ENCODE data around the gene DYNC2I2.

Gene DYNC2I2

DNA sequence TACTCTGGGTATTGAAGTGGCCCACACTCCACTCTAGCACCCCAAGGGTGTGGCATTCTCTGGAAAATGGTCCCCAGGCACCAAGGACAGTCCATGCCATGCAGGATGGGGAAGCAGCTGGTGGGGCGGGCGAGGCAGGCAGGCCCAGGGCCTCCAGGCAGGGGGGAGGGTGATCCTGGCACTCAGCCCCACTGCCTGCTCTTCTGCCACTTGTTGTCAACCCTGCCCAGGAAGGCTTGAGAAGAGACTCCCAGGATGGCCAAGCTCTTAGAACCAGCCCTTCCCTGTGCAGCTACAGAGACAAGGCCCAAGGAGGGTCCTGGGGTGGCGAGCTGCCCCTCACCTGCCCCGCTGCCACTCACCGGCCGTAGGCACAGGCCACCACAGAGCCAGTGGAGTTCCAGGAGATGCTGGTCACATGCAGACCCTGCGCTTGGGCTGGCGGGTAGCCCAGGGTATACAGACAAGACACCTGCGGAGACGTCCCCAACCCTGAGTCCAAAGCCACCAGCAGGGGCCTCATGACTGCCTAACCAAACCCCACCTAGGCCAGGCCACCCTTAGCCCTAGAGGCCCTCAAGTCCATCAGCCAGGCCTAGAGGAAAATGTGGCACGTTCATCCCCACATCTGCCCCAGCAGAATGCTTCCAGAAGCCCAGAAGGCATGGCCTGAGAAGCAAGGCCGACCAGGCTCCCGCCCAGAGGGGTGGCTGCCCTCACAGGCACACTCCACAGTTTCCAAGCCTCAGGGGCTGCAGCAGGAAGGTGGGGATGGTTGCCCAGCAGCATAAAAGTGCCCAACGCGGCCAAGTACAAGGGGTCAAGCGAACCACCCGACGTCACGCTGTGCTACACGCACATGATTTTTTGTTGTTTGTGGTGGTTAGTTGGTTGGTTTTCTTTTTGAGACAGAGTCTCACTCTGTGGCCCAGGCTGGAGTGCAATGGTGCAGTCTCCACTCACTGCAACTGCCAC lies 19.8 kb downstream of the DYNC2I2 start:
- DNase-seq (ENCODE audit: low read depth in 1 of 2, low spot score in 1 of 2): no peak

DNA sequence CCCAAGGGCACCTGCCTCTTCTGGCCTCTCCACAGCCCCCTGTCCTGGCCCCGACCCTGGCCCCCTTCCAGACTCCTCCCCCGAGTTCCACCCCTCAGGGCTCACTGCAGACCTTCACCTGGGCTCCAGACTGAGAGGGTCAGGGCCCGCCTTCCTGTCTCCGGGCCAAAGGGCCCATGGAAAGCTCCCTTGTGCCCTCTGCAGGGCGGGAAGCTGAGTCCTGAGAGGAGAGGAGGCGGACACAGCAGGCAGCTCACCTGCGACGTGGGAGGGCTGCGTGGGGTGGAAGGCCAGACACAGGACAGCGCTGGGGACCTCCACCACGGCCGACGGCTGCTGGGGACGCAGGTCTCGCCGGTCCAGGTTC lies 20.6 kb downstream of the DYNC2I2 start:
- no peak for DNase-seq (ENCODE audit: low read depth in 1 of 2, low spot score in 1 of 2)

DNA sequence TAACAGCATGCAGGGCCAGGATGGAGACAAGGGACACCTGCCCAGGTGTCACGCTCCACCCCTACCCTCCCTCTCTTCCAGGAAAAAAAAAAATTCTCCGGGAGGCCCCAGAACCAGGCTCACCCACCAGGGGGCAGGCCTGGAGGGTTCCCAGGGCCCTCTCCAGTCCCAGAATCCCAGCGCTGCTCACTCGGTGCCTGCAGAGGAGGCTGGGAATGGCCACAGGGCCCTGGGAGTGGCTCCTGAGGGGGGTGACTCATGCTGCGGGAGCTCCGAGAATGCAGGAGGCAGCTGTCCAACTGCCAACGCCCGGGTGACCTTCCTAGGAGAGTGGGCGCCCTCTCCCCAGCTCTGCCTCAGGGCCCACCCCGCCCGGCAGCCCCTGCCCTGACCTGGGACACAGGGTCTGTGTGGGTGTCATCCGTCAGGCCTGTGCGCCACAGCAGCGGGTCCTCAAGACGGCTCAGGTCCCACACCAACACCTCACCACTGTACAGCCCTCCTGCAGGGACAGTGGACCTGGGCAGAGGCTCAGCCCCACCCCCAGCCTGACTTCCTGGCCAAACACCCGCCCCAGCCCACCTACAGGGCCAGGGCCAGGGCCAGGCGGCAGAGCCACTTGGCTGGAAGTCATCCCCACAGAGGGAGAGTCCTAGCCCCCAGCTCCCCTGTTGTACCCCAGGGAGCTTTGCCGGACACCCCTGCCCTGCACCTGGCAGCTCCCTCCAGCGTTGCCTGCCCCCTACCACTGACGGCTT lies 21.2 kb downstream of the DYNC2I2 start:
- DNase-seq (ENCODE audit: low read depth in 1 of 2, low spot score in 1 of 2): no peak

DNA sequence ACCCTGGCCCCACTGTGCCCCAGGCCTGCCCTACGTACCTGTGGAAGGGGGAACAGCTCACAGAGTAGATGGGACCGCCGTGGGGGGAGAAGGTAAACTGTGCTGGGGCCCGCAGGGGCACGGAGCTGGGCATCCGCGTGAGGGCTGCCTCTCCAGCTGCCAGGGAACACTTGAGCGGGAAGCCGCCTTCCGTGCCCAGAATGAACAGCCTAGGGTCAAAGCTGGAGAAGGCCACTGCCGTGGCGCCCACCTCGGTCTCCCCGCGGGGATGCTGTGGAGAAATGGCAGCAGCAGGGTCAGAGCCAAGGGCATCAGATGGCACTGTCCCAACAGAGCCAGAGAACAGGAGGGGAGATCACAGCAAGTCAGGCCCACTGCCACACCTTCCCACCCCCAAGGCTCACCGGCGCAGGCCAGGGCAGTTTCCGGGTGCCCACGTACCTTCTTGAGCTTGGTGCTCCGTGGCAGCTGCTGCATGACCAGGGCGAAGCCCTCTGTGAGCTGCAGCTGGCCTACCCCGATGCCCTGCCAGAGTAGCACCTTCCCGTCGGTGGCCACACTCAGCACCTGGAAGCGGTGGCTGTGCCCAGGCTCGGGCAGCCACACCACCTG lies 21.9 kb downstream of the DYNC2I2 start:
- no peak for DNase-seq (ENCODE audit: low read depth in 1 of 2, low spot score in 1 of 2)

DNA sequence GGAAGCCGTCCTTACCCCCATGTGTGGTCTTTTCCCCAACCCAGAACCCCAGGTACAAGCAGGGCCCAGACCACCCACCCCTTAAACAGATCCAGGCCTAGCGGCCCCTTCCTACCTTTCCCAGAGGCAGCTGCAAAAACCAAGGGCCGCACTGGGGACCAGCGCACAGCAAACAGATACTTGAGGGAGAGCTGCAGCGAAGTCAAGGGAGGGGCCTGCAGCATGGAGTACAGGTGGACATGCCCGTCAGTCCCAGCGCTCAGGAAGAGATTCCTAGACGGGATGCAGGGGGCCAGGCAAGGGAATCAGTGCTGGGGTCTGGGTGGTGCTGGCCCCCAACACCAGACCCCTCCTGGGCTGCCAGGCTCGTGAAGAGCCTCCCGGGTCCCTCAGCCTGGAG lies 22.5 kb downstream of the DYNC2I2 start:
- no peak for DNase-seq (ENCODE audit: low read depth in 1 of 2, low spot score in 1 of 2)

DNA sequence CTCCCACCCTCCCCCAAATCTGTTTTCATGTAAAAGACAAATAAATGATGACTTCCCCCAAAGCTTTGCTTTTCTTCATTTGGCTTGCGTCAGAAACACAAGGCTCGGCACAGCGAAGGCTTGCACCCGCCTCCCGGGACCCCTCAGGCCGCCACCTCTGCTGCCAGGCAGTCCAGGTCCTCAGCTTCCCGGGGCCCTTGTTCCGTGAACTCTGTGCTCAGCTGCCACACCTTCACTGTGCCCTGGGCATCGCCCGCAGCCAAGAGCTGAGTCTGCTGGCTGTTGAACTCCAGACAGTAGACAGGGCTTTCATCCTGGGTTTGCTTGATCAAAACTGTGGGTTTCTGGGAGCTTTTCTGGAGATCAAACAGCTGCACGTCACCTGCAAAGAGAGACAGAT lies 23.0 kb downstream of the DYNC2I2 start:
- DNase-seq (ENCODE audit: low read depth in 1 of 2, low spot score in 1 of 2): no peak

DNA sequence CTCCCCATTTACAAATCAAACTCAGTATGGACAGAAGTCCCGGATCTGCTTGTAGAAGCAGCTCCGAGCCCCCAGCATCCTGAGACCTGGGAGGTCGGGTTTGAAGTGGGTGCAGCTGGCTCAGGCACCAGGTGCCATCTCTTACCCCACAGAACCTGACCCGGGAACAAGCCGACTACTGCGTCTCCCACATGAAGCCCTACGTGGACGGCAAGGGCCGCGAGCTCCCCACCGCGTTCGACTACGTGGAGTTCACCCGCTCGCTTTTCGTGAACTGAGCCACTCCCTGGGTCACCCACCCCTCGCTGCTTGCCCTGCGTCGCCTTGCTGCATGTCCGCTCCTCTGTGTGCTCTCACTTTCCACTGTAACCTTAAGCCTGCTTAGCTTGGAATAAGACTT lies 23.6 kb downstream of the DYNC2I2 start:
- DNase-seq (ENCODE audit: low read depth in 1 of 2, low spot score in 1 of 2): no peak

DNA sequence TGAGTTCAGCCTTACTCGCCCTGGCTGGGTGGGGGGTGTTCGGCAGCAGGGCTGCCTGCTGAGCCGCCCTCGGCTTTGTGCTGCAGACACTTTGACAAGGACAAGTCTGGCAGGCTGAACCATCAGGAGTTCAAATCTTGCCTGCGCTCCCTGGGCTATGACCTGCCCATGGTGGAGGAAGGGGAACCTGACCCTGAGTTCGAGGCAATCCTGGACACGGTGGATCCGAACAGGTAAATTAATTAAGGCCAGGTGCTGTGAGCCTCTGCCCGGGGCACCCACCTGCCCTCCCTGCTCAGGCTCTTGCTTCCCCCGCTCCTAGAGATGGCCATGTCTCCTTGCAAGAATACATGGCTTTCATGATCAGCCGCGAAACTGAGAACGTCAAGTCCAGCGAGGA lies 24.2 kb downstream of the DYNC2I2 start:
- DNase-seq (ENCODE audit: low read depth in 1 of 2, low spot score in 1 of 2): no peak

DNA sequence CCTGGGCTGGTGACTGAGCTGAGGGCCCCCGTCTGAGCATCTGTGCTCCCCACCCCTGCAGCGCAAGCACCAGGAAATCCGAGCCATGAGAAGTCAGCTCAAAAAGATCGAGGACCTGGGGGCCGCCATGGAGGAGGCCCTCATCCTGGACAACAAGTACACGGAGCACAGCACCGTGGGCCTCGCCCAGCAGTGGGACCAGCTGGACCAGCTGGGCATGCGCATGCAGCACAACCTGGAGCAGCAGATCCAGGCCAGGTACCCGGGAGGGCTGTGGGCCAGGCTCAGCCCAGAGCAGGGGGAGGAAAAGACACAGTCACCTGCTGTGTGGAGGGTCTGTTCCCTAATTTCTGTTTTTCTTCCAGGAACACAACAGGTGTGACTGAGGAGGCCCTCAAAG lies 24.6 kb downstream of the DYNC2I2 start:
- DNase-seq (ENCODE audit: low read depth in 1 of 2, low spot score in 1 of 2): no peak

DNA sequence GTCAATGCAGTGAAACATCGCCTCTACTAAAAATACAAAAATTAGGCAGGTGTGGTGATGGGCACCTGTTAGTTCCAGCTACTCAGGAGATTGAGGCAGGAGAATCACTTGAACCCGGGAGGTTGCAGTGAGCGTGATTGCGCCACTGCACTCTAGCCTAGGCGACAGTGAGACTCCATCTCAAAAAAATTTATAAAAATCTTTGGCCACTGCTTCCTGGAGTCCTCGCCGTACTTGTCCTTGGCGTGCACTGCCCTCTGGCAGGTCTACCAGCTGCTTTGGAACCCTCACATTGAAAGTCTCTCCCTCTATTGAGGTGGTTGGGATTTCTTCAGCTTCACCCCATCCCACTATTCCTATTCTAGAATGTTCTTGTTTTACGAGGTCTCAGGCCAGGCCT lies 25.0 kb downstream of the DYNC2I2 start:
- no peak for DNase-seq (ENCODE audit: low read depth in 1 of 2, low spot score in 1 of 2)

DNA sequence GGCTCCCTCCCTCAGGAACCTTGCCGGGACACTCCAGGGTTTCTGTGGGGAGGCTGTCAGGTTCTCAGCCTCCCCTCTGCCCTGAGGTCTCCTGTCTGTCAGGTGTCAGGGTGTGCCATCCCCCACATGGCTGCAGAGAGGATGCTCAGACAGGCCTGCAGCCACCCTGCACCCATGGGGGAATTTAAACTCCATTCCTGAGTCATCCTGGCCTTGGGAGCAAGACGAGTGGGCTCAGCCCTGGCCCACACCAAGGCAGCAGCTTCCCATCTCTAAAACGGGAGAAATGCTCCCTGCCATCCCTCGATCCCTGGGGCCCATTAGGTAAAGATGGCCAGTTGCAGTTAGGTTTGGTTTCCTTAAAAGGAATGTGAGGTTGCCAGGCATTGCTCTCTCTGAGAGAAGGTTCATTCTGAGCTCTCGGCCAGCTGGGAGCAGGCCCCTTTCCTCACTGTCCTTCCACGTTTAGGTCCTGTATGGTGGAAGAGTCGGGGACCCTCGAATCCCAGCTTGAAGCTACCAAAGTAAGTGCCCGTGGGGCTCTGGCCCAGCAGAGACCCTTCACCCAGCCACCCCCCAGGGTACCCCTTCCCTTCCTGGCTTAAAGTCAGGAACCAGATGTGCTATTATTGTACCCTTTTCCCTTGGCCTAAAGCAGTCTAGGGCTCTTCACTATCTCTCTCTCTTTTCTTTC lies 26.6 kb downstream of the DYNC2I2 start:
- no peak for DNase-seq (ENCODE audit: low read depth in 1 of 2, low spot score in 1 of 2)

DNA sequence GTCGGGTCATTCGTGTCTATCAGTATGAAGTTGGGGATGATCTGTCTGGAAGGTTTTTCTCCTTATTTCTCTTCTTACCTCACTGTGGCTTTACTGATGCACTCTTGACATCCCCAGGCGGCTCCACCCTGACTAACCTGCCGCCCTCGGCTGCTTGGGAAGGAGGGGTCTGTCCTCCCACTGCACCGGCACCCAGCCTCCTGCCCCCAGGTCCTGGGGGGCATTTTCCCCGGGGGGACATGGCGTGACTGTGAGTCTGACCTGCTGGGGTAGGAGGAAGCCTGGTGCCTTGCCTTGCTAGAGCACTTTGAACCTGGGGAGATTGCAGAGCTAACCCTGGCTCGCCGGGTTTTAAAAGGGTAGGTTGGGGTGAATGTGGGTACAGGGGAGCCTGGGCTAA lies 27.5 kb downstream of the DYNC2I2 start:
- DNase-seq (ENCODE audit: low read depth in 1 of 2, low spot score in 1 of 2): no peak

DNA sequence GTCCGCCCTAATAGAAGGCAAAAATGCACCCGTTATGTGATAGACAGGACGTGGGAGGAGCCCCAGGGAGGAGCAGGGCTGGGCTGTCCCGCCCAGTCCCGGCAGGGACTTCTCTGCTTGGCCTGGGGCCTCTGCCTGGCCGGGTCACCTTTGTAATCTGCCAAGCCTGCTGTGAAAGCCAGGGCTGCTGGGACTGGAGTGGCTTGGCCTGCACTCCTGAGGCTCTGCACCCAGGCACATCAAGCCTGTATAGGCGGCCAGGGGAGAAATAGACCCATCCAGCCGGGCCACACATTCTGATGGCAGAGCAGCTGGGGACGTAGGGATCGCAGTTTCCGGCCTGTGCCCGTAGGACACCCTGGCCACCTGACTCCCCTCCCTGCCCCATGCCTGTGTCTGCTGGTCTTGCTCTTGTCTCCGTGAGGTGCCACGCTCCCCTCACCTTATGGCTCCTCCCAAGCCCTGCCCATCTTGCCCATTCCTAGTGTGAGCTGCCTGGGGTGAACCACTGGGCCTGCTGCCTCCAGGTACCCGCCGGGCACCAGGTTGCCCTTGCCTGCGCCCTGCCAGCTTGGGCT lies 28.1 kb downstream of the DYNC2I2 start:
- no peak for DNase-seq (ENCODE audit: low read depth in 1 of 2, low spot score in 1 of 2)

DNA sequence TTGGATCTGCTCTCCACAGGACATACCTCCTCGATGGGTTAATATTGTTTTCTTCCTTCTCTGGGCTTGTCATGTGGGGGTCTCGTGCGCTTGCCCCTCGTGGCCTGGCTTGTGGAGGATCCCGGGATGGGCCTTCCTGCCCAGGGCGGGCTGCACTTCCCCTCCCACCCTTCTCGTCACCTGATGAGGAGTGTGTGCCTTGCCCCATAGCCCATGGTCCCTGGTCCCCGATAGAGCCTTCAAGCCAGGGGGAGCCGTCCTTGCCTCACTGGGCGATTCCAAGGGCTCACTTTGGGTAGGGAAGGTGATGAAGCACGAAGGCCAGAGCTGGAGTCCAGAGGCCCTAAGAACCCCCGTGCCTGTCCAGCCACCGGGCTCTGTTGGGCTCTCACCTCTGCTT lies 28.7 kb downstream of the DYNC2I2 start:
- DNase-seq (ENCODE audit: low read depth in 1 of 2, low spot score in 1 of 2): no peak

DNA sequence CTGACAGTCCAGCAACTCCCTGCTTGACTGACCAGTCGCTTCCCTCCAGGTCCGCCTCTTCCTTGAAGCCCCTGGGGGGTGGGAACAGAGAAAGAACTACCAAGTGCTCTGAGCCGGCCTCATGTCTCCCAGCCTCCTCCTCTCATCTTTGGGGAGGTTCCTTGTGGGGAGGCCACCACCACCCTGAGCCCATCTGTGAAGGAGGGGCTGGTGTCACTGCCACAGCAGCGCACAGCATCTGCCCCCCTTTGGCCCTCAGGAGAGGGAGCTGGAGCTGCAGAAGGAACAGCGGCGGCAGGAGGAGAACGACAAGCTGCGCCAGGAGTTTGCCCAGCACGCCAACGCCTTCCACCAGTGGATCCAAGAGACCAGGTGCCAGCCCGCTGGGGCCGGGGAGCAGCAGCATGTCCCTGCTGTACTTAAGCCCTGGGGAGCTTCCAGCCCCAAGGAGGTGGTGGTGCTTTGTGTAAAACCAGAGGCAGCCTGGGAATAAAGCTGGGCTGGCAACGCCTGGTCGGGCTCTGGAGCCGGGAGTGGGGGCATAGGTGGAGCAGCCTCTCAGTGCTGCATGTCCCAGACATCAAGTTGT lies 29.4 kb downstream of the DYNC2I2 start:
- DNase-seq (ENCODE audit: low read depth in 1 of 2, low spot score in 1 of 2): no peak

DNA sequence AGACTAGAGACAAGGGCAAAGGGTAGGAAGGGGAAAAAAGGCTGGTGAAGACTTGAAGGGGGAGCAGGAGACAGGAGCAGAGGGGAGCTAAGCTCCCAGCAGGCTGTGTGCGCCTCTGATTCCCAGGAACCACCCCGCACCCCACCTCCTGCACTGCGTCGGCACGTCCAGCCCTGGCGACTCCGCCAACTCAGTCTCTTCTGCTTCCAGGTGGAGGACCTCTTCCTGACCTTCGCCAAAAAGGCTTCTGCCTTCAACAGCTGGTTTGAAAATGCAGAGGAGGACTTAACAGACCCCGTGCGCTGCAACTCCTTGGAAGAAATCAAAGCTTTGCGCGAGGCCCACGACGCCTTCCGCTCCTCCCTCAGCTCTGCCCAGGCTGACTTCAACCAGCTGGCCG lies 30.5 kb downstream of the DYNC2I2 start:
- no peak for DNase-seq (ENCODE audit: low read depth in 1 of 2, low spot score in 1 of 2)

DNA sequence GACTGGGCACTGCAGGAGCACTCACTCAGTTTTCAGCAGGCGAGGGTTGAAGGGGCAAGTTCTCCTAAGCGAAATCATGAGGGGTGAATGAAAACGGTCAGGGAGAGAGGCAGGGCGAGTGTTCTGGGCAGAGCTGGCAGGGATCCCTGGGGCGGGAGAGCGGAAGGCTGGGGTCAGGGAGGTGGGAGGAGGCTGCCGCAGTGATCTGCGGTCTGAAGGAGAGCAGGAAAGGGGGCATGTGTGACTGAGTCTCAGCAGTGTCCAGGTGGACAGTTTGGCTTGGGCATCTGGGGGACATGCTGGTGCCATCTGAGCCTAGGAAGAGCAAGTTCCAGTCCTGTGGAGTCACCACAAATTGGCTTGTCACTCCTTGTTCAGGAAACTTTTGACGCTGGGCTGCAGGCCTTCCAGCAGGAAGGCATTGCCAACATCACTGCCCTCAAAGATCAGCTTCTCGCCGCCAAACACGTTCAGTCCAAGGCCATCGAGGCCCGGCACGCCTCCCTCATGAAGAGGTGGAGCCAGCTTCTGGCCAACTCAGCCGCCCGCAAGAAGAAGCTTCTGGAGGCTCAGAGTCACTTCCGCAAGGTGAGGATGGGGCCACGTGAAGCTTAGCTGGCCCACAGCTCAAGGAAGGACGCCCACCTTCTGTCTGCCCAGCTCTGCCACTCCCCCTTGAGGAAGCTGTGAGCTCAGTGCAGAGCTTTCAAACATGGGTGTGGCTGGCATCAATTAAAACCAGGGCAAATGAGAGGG lies 31.1 kb downstream of the DYNC2I2 start:
- no peak for DNase-seq (ENCODE audit: low read depth in 1 of 2, low spot score in 1 of 2)

DNA sequence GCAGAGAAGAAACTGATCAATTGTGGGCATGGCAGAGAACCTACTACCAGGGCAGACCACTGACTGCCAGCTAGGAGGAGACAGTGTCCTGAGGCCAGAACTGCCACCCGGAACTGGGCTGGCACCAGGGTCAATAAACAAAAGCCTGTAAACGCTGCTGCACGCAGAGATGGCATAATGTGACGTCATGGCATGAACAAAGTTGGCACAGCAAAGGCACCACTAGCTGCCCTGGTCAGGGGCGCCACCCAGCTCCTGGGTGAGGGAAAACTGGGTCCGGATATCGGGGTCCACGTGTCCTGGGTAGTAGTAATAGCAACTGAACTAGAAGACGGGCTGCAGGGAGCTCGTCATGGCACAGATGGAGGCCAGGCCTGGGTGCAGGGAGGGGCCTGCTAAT lies 32.1 kb downstream of the DYNC2I2 start:
- DNase-seq (ENCODE audit: low read depth in 1 of 2, low spot score in 1 of 2): no peak

DNA sequence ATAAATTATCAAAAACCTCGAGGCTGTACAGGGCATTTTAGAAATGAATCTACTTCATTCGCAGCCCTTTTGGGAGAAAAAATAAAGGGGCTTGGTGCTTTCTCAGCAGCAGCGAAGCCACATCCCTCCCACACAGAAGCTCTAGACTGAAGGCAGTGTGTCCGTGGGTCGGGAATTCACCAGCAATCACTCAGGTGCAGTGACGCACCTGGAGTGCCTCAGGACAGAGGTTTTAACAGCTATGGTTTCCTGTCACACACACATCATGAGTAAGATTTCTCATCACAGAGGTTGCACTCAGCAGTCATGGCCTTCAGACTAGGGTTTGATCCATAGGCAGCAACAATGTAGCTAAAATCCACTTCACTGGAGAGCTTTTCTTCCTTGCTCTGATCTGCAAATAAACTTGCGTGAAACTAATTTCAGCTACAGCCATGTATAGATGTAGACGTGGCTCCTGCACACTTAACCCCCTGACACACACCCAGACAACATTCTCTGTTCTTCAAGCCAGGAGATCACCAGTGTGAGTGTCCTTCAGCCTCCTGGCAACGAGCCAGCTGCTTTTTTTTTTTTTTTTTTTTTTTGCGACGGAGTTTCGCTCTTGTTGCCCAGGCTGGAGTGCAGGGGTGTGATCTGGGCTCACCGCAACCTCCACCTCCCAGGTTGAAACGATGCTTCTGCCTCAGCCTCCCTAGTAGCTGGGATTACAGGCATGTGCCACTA lies 34.8 kb downstream of the DYNC2I2 start:
- no peak for DNase-seq (ENCODE audit: low read depth in 1 of 2, low spot score in 1 of 2)

Data from activated T-helper 1 cell treated with anti-CD3 and anti-CD28 coated beads, Interleukin-2, amount 50 U/mL, for 16 hours (primary cell).